ENCODE data around the gene FCGBP. TPM values are rescaled to one million over a fixed set of nuclear protein-coding genes. Genes with fewer than 3 reads are reported as not detected.

The FCGBP gene
- total RNA-seq, 6 experiments from 2014 or later = 0.02 to 0.83 (median 0.18) TPM

- Mint-ChIP-seq H3K4me3 (no peak overlapping the region), H3K36me3 (ENCODE audit: low read depth) (no peaks in the 10 kb centered on the region), H3K27me3 (ENCODE audit: insufficient read depth) (peaks cover 18% of the 10 kb centered on the region)
These were observed 3.4 kb upstream of the FCGBP start for GRCh38 chr19:39937787-39938186.

GRCh38 chr19:39937094-39937720 lies 2.8 kb upstream of the FCGBP start:
- H3K9me3 Mint-ChIP-seq = no peaks in the 10 kb centered on the region
- H3K27ac Mint-ChIP-seq = no peak overlapping the region
- H3K36me3 Mint-ChIP-seq (ENCODE audit: low read depth) = no peaks in the 10 kb centered on the region
- DNase-seq = no peak
- no peaks in the 10 kb centered on the region for H3K4me1 Mint-ChIP-seq (ENCODE audit: low read depth)
- TF ChIP-seq CTCF (IDR thresholded peaks at IDR 0.05) = no peak
- peaks cover 18% of the 10 kb centered on the region for H3K27me3 Mint-ChIP-seq (ENCODE audit: insufficient read depth)
- no peak overlapping the region for H3K4me3 Mint-ChIP-seq

More at GRCh38 chr19:39937787-39938186, 3.4 kb upstream of the FCGBP start:
- no peak overlapping the region for H3K27ac Mint-ChIP-seq
- H3K9me3 Mint-ChIP-seq = no peaks in the 10 kb centered on the region
- no peaks in the 10 kb centered on the region for H3K4me1 Mint-ChIP-seq (ENCODE audit: low read depth)
- no peak for TF ChIP-seq CTCF (IDR thresholded peaks at IDR 0.05)
- no peak for DNase-seq

GRCh38 chr19:39936622-39937021 lies 2.2 kb upstream of the FCGBP start:
- DNase-seq = no peak
- H3K36me3 Mint-ChIP-seq (ENCODE audit: low read depth) = no peaks in the 10 kb centered on the region
- no peak for TF ChIP-seq CTCF (IDR thresholded peaks at IDR 0.05)
- H3K4me1 Mint-ChIP-seq (ENCODE audit: low read depth) = no peaks in the 10 kb centered on the region
- no peaks in the 10 kb centered on the region for H3K9me3 Mint-ChIP-seq
- no peak overlapping the region for H3K27ac Mint-ChIP-seq
- no peak overlapping the region for H3K4me3 Mint-ChIP-seq
- H3K27me3 Mint-ChIP-seq (ENCODE audit: insufficient read depth) = peaks cover 15% of the 10 kb centered on the region

GRCh38 chr19:39936020-39936419 lies 1.6 kb upstream of the FCGBP start:
- peaks cover 13% of the 10 kb centered on the region for H3K27me3 Mint-ChIP-seq (ENCODE audit: insufficient read depth)
- no peak overlapping the region for H3K4me3 Mint-ChIP-seq
- no peak for TF ChIP-seq CTCF (IDR thresholded peaks at IDR 0.05)
- no peak overlapping the region for H3K27ac Mint-ChIP-seq
- H3K9me3 Mint-ChIP-seq = no peaks in the 10 kb centered on the region
- no peak for DNase-seq
- no peaks in the 10 kb centered on the region for H3K36me3 Mint-ChIP-seq (ENCODE audit: low read depth)
- no peaks in the 10 kb centered on the region for H3K4me1 Mint-ChIP-seq (ENCODE audit: low read depth)

- Mint-ChIP-seq H3K27me3 (ENCODE audit: insufficient read depth) (peaks cover 10% of the 10 kb centered on the region), H3K27ac (no peak overlapping the region), H3K9me3 (no peaks in the 10 kb centered on the region), H3K36me3 (ENCODE audit: low read depth) (no peaks in the 10 kb centered on the region), H3K4me1 (ENCODE audit: low read depth) (no peaks in the 10 kb centered on the region), H3K4me3 (no peak overlapping the region)
- TF ChIP-seq CTCF (IDR thresholded peaks at IDR 0.05) = no peak
- no peak for DNase-seq
These were observed 879 bp upstream of the FCGBP start for GRCh38 chr19:39935364-39935661.

GRCh38 chr19:39929750-39930149 lies 4.7 kb downstream of the FCGBP start:
- DNase-seq = no peak
- Mint-ChIP-seq H3K27ac (no peak overlapping the region), H3K9me3 (no peaks in the 10 kb centered on the region; the same call in 1 of the 2 replicates), H3K4me3 (no peak overlapping the region), H3K36me3 (ENCODE audit: low read depth) (no peaks in the 10 kb centered on the region), H3K4me1 (ENCODE audit: low read depth) (no peaks in the 10 kb centered on the region), H3K27me3 (ENCODE audit: insufficient read depth) (peaks cover 14% of the 10 kb centered on the region)
- TF ChIP-seq CTCF (IDR thresholded peaks at IDR 0.05) = no peak

Data from HFFc6 (cell line).